Duodenal mucosa (tissue), 2 donors: ENCODE data around the gene ANKS1B.
"Not testable (repeated sequence)": the region's sequence is repeated elsewhere in the genome, so short reads cannot be mapped to it uniquely, and the experiment has no call there.

Experiments
- H3K27ac ChIP-seq: one replicate; pipeline ENCODE4 v1.7.0; 2013; ENCODE audit warnings: low read depth, low read length
- H3K27me3 ChIP-seq, 2 donors: one replicate each; pipeline ENCODE4 v1.7.0; 2013; ENCODE audit warnings: low read length in 2 of 2, control low read depth in 1 of 2; ENCODE audit not compliant: insufficient read depth in 2 of 2, control insufficient read depth in 1 of 2
- H3K36me3 ChIP-seq, 2 donors: one replicate each; pipeline ENCODE4 v1.7.0; 2013; ENCODE audit warnings: low read length in 2 of 2, control low read depth in 1 of 2; ENCODE audit not compliant: insufficient read depth in 2 of 2, control insufficient read depth in 1 of 2
- H3K4me1 ChIP-seq, 2 donors: one replicate each; pipeline ENCODE4 v1.7.0; 2013; ENCODE audit warnings: low read length in 2 of 2, control low read depth in 1 of 2; ENCODE audit not compliant: insufficient read depth in 2 of 2, control insufficient read depth in 1 of 2
- H3K4me3 ChIP-seq, 2 donors: one replicate each; pipeline ENCODE4 v1.7.0; 2013; ENCODE audit warnings: low read length in 2 of 2, low read depth in 1 of 2
- H3K9ac ChIP-seq, 2 donors: one replicate each; pipeline ENCODE4 v1.7.0; 2013; ENCODE audit warnings: low read length in 2 of 2, low read depth in 1 of 2
- H3K9me3 ChIP-seq, 2 donors: one replicate each; pipeline ENCODE4 v1.7.0; 2013; ENCODE audit warnings: low read length in 2 of 2, control low read depth in 1 of 2; ENCODE audit not compliant: control insufficient read depth in 1 of 2

The ANKS1B gene

GRCh38 chr12:99257672-99258071 is 727.1 kb downstream of the ANKS1B start:
- H3K9me3 ChIP-seq = no peaks in the 10 kb centered on the region
- no peak overlapping the region for H3K27ac ChIP-seq
- no peaks in the 10 kb centered on the region for H3K36me3 ChIP-seq

GRCh38 chr12:99253068-99253467 is 731.7 kb downstream of the ANKS1B start:
- H3K27ac ChIP-seq = no peak overlapping the region
- no peaks in the 10 kb centered on the region for H3K4me1 ChIP-seq
- no peaks in the 10 kb centered on the region for H3K9me3 ChIP-seq
- H3K36me3 ChIP-seq = no peaks in the 10 kb centered on the region
- H3K9ac ChIP-seq = no peak overlapping the region
- no peak overlapping the region for H3K4me3 ChIP-seq
- H3K27me3 ChIP-seq = no peaks in the 10 kb centered on the region

More at GRCh38 chr12:99257672-99258071, 727.1 kb downstream of the ANKS1B start:
- no peak overlapping the region for H3K4me3 ChIP-seq
- no peaks in the 10 kb centered on the region for H3K4me1 ChIP-seq
- no peak overlapping the region for H3K9ac ChIP-seq
- H3K27me3 ChIP-seq = no peaks in the 10 kb centered on the region

GRCh38 chr12:99250091-99250490 is 734.6 kb downstream of the ANKS1B start:
- Histone ChIP-seq H3K27me3 (no peaks in the 10 kb centered on the region), H3K36me3 (no peaks in the 10 kb centered on the region), H3K9ac (no peak overlapping the region), H3K27ac (no peak overlapping the region), H3K9me3 (peaks cover 0 to 8% of the 10 kb centered on the region in 2 donors), H3K4me3 (no peak overlapping the region), H3K4me1 (no peaks in the 10 kb centered on the region)

- peaks cover 0 to 8% of the 10 kb centered on the region in 2 donors for H3K9me3 ChIP-seq
- no peak overlapping the region for H3K9ac ChIP-seq
- H3K4me3 ChIP-seq = no peak overlapping the region
- H3K36me3 ChIP-seq = no peaks in the 10 kb centered on the region
- no peaks in the 10 kb centered on the region for H3K27me3 ChIP-seq
- H3K4me1 ChIP-seq = no peaks in the 10 kb centered on the region
- no peak overlapping the region for H3K27ac ChIP-seq
Measured at GRCh38 chr12:99249543-99249942, 735.2 kb downstream of the ANKS1B start.

- not testable (repeated sequence) for H3K27ac ChIP-seq, H3K4me3 ChIP-seq, H3K9ac ChIP-seq, H3K9me3 ChIP-seq, H3K36me3 ChIP-seq, H3K4me1 ChIP-seq, H3K27me3 ChIP-seq
Measured at GRCh38 chr12:99237907-99238538, 746.7 kb downstream of the ANKS1B start.

GRCh38 chr12:99235381-99235780 is 749.4 kb downstream of the ANKS1B start:
- no peaks in the 10 kb centered on the region for H3K27me3 ChIP-seq

GRCh38 chr12:99234702-99235101 is 750.0 kb downstream of the ANKS1B start:
- H3K27me3 ChIP-seq = no peaks in the 10 kb centered on the region
- no peaks in the 10 kb centered on the region for H3K9me3 ChIP-seq
- H3K4me3 ChIP-seq = no peak overlapping the region
- H3K36me3 ChIP-seq = no peaks in the 10 kb centered on the region
- no peak overlapping the region for H3K27ac ChIP-seq
- H3K4me1 ChIP-seq = no peaks in the 10 kb centered on the region
- no peak overlapping the region for H3K9ac ChIP-seq

More at GRCh38 chr12:99235381-99235780, 749.4 kb downstream of the ANKS1B start:
- Histone ChIP-seq H3K36me3 (no peaks in the 10 kb centered on the region), H3K4me1 (no peaks in the 10 kb centered on the region), H3K4me3 (no peak overlapping the region), H3K27ac (no peak overlapping the region), H3K9me3 (no peaks in the 10 kb centered on the region), H3K9ac (no peak overlapping the region)

GRCh38 chr12:99232324-99232723 is 752.4 kb downstream of the ANKS1B start:
- Histone ChIP-seq H3K4me3 (no peak overlapping the region), H3K27me3 (no peaks in the 10 kb centered on the region), H3K4me1 (no peaks in the 10 kb centered on the region), H3K9ac (no peak overlapping the region), H3K9me3 (no peaks in the 10 kb centered on the region), H3K36me3 (no peaks in the 10 kb centered on the region), H3K27ac (no peak overlapping the region)

GRCh38 chr12:99231031-99231430 is 753.7 kb downstream of the ANKS1B start:
- H3K4me3 ChIP-seq = no peak overlapping the region
- H3K9me3 ChIP-seq = no peaks in the 10 kb centered on the region
- H3K27me3 ChIP-seq = no peaks in the 10 kb centered on the region
- H3K36me3 ChIP-seq = no peaks in the 10 kb centered on the region
- no peak overlapping the region for H3K27ac ChIP-seq
- H3K4me1 ChIP-seq = no peaks in the 10 kb centered on the region
- no peak overlapping the region for H3K9ac ChIP-seq

GRCh38 chr12:99224237-99224636 is 760.5 kb downstream of the ANKS1B start:
- Histone ChIP-seq H3K27me3 (no peaks in the 10 kb centered on the region), H3K4me3 (no peak overlapping the region), H3K9ac (no peak overlapping the region), H3K9me3 (no peaks in the 10 kb centered on the region), H3K27ac (no peak overlapping the region), H3K36me3 (no peaks in the 10 kb centered on the region), H3K4me1 (no peaks in the 10 kb centered on the region)

- H3K27ac ChIP-seq = no peak overlapping the region
- no peaks in the 10 kb centered on the region for H3K4me1 ChIP-seq
- no peak overlapping the region for H3K9ac ChIP-seq
- no peaks in the 10 kb centered on the region for H3K27me3 ChIP-seq
- H3K4me3 ChIP-seq = no peak overlapping the region
- no peaks in the 10 kb centered on the region for H3K36me3 ChIP-seq
- no peaks in the 10 kb centered on the region for H3K9me3 ChIP-seq
Measured at GRCh38 chr12:99223579-99223978, 761.2 kb downstream of the ANKS1B start.
